Ramos (cell line): Measurements from ENCODE around the gene GPR75.

Experiments used
- in situ Hi-C: fragments of 300-500 bp; cut with MboI; formaldehyde crosslinking; loops from one replicate; pipeline ENCODE4 v1.14.3; 2022; ENCODE audit warnings: low sequenced_read_pairs; ENCODE audit not compliant: unreplicated experiment

The GPR75 gene

DNA sequence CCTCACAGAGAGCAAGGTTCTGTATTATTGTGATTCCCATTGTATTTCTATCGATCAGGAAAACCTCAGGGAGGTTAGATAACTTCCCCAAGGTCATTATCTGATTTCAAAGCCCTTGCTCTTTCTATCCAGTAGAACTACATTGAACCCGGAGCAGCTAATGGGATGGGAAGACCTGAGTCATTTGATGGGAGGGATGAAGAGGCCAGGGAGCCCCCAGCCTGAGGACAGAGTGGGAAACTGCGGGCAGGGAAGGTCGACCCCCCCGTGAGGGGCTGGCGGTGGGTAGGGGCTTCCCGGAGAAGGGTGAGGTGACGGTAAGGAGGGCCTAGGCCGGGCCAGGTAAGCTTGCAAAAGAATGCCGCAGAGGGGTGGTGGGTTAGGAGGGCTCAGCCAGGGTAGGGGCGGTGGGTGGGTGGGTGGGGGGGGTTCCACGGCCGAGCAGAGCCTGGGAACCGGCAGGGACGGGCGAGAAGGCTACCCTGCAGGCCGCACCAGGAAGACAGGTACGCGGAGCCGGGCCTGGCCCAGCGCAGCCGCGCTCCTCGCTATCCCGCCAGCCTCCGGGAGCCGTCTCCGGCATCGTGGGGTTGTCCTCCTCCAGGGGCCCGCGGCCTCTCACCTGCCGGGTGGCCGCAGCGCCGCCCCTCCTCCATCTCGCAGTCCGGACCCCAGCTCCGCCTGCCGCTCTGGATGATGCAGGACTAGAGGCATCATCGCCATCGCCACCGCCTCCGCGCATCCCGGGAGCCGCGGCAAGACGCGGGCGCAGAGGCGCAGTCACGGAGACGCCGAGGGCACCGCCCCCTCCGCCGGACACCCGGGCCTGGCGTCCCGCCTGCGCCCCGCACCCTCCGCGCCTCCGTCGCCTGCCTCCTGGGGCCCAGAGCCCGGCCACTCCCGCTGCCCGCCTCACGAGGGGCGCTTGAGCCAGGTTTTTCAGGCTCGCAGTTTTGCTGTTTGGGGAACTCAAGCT is at the start of gene GPR75:
Gene GPR75 (minus strand): TSS at position 762 of the 976 bp plus-strand sequence. CDS start 5,211 bp downstream, outside the sequence.
- in situ Hi-C loops: no loop called here

GRCh38 chr2:53907582-53907981 is 47.8 kb upstream of the GPR75 start:
- in situ Hi-C loops: no loop called here

GRCh38 chr2:53905396-53905795 is 45.6 kb upstream of the GPR75 start:
- in situ Hi-C loops: no loop called here

GRCh38 chr2:53903011-53903410 is 43.2 kb upstream of the GPR75 start:
- in situ Hi-C loops: no loop called here

DNA sequence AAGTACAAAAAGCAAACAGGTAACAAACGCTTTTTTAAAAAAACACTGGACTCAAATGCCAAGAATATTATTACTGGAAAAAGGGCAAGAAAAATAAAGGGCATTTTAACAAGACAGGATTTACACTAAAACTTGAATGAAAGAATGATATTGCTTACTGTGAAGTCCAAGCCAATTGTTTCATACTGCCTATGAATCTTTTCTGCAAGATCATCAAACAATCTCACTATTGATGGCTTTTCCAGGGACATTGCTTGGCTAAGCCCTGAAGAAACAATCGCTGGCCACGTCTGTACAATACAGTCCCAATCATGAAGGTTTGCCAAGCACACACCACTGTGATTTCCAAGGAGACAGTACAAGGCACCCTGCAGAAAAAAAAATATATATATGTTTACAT is 41.4 kb upstream of the GPR75 start:
- in situ Hi-C loops: no loop called here

- in situ Hi-C loops: no loop called here
These were observed 37.1 kb upstream of the GPR75 start for GRCh38 chr2:53896864-53897263.

- in situ Hi-C loops: no loop called here
These were observed 26.9 kb upstream of the GPR75 start for GRCh38 chr2:53886406-53887280.

DNA sequence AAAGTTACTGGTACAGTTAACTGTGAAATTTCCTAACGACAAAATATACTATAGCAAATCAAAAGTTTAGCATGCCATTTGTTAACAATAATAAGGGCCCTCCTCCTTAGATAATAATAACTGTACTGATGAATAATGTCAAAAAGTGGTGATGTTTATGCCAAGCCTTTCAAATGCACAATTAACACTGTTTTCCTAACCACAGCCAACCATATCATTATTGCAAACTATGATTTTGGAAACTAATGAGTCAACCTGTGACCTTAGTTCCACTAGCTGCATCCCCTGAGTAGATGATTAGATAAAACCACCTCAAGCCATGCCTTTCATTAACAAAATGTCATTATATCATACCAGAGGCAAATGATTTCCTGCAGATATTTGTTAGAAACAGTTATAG is 25.1 kb upstream of the GPR75 start:
- in situ Hi-C loops: no loop called here

DNA sequence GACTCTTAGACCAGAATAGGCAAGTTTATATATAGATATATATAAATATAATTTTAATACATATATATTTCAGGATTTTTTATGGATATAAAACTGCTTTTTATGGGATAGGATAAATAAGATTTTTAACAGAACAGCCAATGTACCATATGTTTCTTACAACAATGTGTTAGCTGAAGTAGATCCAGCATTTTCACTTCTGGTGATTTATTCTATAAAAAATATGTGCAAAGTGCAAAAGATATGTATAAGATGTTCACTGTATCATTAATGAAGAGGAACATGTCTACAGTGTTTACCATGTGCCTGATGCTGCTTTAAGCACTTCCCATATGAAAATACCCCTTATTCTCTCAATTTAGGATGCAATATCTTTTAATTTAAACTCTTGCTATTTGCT is 22.2 kb upstream of the GPR75 start:
- in situ Hi-C loops: no loop called here

DNA sequence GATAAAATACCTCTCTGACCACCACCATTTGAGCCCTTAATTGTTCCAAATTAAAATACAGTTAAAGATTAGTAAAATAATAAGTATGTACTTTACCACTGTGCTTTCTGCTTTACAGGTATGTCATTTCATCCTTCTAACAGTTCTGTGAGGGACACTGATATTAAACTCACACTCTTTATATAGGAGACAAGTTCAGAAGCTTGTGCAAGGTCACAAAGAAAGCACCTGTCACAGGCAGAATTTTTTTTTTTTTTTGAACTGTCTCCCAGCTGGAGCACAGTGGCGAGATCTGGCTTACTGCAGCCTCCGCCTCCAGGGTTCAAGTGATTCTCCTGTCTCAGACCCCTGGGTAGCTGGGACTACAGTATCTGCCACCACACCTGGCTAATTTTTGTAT is 21.6 kb upstream of the GPR75 start:
- in situ Hi-C loops: no loop called here

GRCh38 chr2:53880756-53881155 is 21.0 kb upstream of the GPR75 start:
- in situ Hi-C loops: no loop called here

DNA sequence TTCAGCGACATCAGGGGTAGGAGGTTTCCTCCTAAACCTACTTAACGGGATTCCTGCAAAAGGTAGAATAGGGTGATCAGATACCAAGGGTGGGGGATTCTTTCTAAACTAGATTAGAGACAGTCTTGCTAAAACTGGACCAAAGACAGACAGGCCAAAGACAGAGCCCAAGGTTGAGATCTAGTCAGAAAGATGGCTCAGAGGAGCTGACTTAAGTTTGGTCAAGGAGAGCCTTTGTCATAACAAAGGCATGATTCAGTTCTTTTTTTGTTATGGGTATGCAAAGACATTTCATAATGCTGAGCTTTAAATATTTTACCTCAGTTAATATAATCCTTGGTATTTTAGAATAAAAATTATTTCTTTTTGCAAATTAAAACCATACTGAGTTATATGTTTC is 17.8 kb upstream of the GPR75 start:
- in situ Hi-C loops: no loop called here

GRCh38 chr2:53877112-53877511 is 17.3 kb upstream of the GPR75 start:
- in situ Hi-C loops: no loop called here

DNA sequence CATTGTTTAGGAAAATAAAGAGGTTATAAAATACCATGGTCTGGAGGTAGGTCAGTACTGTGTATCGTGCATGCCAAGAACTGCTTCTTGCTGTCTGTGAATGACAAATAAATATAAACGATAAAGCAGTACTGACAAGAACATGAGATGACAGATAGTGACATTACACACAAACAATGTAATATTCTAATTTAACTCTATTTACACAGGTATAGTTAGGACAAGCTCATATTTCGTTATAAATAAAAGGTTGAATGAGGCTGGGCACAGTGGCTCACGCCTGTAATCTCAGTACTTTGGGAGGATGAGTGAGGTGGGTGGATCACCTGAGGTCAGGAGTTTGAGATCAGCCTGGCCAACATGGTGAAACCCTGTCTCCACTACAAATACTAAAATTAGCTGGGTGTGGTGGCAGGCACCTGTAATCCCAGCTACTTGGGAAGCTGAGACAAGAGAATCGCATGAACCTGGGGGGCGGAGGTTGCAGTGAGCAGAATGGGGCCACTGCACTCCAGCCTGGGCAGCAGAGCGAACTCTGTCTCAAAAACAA is 14.7 kb upstream of the GPR75 start:
- in situ Hi-C loops: no loop called here

GRCh38 chr2:53867773-53868172 is 8.0 kb upstream of the GPR75 start:
- in situ Hi-C loops: no loop called here

- in situ Hi-C loops: no loop called here
These were observed 7.4 kb upstream of the GPR75 start for GRCh38 chr2:53867169-53867568.

- in situ Hi-C loops: no loop called here
These were observed 6.2 kb upstream of the GPR75 start for GRCh38 chr2:53865962-53866361.

DNA sequence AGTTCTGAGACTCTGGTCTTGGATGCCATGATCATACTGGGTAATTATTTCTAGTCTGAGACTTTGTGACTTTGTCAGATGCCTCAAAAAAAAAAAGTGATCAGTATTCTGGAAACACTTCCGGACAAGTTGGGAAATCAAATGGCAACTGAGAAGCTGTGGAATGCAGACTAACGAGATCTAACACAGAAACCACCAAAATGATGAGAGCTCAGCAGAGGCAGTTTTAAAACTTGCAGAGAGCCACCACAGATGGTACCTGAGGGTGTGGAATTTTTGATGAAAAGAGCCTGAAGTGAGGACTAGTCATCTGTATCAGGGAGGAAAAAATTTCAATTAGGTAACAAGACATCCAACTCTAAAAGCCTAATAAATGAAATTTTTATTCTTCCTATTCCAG is 5.5 kb upstream of the GPR75 start:
- in situ Hi-C loops: no loop called here

GRCh38 chr2:53863538-53864227 is 3.9 kb upstream of the GPR75 start:
- in situ Hi-C loops: no loop called here

DNA sequence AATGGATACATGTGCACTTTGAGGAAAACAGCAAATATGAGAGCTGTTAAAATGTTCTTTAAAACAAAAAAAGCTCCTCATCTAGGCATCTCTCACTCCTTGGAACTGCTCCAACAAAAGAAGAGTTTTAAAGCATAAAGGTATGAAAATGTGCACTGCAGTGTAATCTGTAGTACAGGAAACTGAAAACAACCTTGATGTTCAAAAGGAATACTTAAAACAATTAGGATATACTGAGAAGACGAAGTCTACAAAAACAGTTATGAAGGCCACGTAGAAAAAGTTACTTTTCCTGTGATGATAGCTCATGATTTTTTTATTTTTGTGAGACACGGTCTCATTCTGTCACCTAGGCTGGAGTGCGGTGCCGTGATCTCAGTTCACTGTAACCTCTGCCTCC is 2.1 kb upstream of the GPR75 start:
- in situ Hi-C loops: no loop called here
